ENCODE results near the gene KRT27.

GRCh38 chr17:40803617-40804082 lies 21.3 kb upstream of the KRT27 start:
- TF ChIP-seq CTCF (IDR thresholded peaks at IDR 0.05) (peak; percentile 72 to 84 (median 78)), POLR2A (IDR thresholded peaks at IDR 0.05) (no peak)
